Measurements from ENCODE around the gene XXYLT1. TPM values are rescaled to one million over a fixed set of nuclear protein-coding genes. Genes with fewer than 3 reads are reported as not detected.

Gene XXYLT1
- total RNA-seq, 1 donor from 2014 or later, result 16.4 TPM

GRCh38 chr3:195257454-195258448 is 13.2 kb downstream of the XXYLT1 start:
- Histone ChIP-seq H3K4me2 (no peak overlapping the region), H3K9me3 (ENCODE audit: low read depth) (no peaks in the 10 kb centered on the region), H3F3A (ENCODE audit: low read depth) (peaks cover 34% of the 10 kb centered on the region), H2AFZ (replicated peaks) (no peak overlapping the region), H3K4me1 (peaks cover 28% of the 10 kb centered on the region), H3K79me2 (ENCODE audit: low read depth) (peaks cover 76% of the 10 kb centered on the region), H3K9ac (no peak overlapping the region), H3K4me3 (no peak overlapping the region), H3K36me3 (no peaks in the 10 kb centered on the region), H3K27ac (no peak overlapping the region), H3K27me3 (no peaks in the 10 kb centered on the region), H4K20me1 (ENCODE audit: low read depth) (peaks cover 71% of the 10 kb centered on the region)
- H3K27me3 Mint-ChIP-seq (ENCODE audit: insufficient read depth, low read depth), result peaks cover 6% of the 10 kb centered on the region
- H3K4me3 Mint-ChIP-seq, result peak overlapping the region; percentile 69
- TF ChIP-seq EZH2 (IDR thresholded peaks at IDR 0.05) (no peak), EZH2phosphoT487 (IDR thresholded peaks at IDR 0.05) (no peak), CTCF (IDR thresholded peaks at IDR 0.05) (no peak)
- peaks cover 41% of the 10 kb centered on the region for H3K4me1 Mint-ChIP-seq
- DNase-seq (ENCODE audit: low spot score), result no peak
- peaks cover 3% of the 10 kb centered on the region for H3K36me3 Mint-ChIP-seq
- H3K9me3 Mint-ChIP-seq, result no peaks in the 10 kb centered on the region
- H3K27ac Mint-ChIP-seq, result no peak overlapping the region

- no peak for DNase-seq (ENCODE audit: low spot score)
- H3K36me3 Mint-ChIP-seq, result no peaks in the 10 kb centered on the region
- no peak overlapping the region for H3K4me2 ChIP-seq
- H3K4me3 ChIP-seq, result no peak overlapping the region
- H3K9me3 ChIP-seq (ENCODE audit: low read depth), result no peaks in the 10 kb centered on the region
- peaks cover 6% of the 10 kb centered on the region for H3K27me3 Mint-ChIP-seq (ENCODE audit: insufficient read depth, low read depth)
- peaks cover 34% of the 10 kb centered on the region for H3F3A ChIP-seq (ENCODE audit: low read depth)
- H3K9me3 Mint-ChIP-seq, result no peaks in the 10 kb centered on the region
- no peak overlapping the region for H3K27ac ChIP-seq
- no peak overlapping the region for H3K9ac ChIP-seq
- H3K4me1 ChIP-seq, result peaks cover 37% of the 10 kb centered on the region
- H2AFZ ChIP-seq (replicated peaks), result no peak overlapping the region
- peaks cover 78% of the 10 kb centered on the region for H3K79me2 ChIP-seq (ENCODE audit: low read depth)
- TF ChIP-seq EZH2 (IDR thresholded peaks at IDR 0.05), result no peak
- TF ChIP-seq EZH2phosphoT487 (IDR thresholded peaks at IDR 0.05), result no peak
- H3K36me3 ChIP-seq, result no peaks in the 10 kb centered on the region
- H3K27ac Mint-ChIP-seq, result no peak overlapping the region
- H3K4me1 Mint-ChIP-seq, result peaks cover 50% of the 10 kb centered on the region
- peaks cover 62% of the 10 kb centered on the region for H4K20me1 ChIP-seq (ENCODE audit: low read depth)
- H3K4me3 Mint-ChIP-seq, result no peak overlapping the region
- H3K27me3 ChIP-seq, result no peaks in the 10 kb centered on the region
Measured at GRCh38 chr3:195256639-195257453, 14.1 kb downstream of the XXYLT1 start.

- Histone ChIP-seq H3K4me1 (peaks cover 46% of the 10 kb centered on the region), H3K27me3 (no peaks in the 10 kb centered on the region), H3K27ac (no peak overlapping the region), H4K20me1 (ENCODE audit: low read depth) (peaks cover 52% of the 10 kb centered on the region), H3K9ac (no peak overlapping the region), H3K4me3 (no peak overlapping the region), H3K4me2 (no peak overlapping the region), H3K9me3 (ENCODE audit: low read depth) (no peaks in the 10 kb centered on the region), H3K79me2 (ENCODE audit: low read depth) (peaks cover 82% of the 10 kb centered on the region), H2AFZ (replicated peaks) (no peak overlapping the region), H3K36me3 (no peaks in the 10 kb centered on the region), H3F3A (ENCODE audit: low read depth) (peaks cover 24% of the 10 kb centered on the region)
- peaks cover 6% of the 10 kb centered on the region for H3K27me3 Mint-ChIP-seq (ENCODE audit: insufficient read depth, low read depth)
- no peak for DNase-seq (ENCODE audit: low spot score)
- H3K4me3 Mint-ChIP-seq, result no peak overlapping the region
- H3K36me3 Mint-ChIP-seq, result no peaks in the 10 kb centered on the region
- peaks cover 58% of the 10 kb centered on the region for H3K4me1 Mint-ChIP-seq
- TF ChIP-seq EZH2phosphoT487 (IDR thresholded peaks at IDR 0.05), result no peak
- no peak for TF ChIP-seq CTCF (IDR thresholded peaks at IDR 0.05)
- TF ChIP-seq EZH2 (IDR thresholded peaks at IDR 0.05), result no peak
- no peaks in the 10 kb centered on the region for H3K9me3 Mint-ChIP-seq
- H3K27ac Mint-ChIP-seq, result no peak overlapping the region
Measured at GRCh38 chr3:195255571-195256501, 15.1 kb downstream of the XXYLT1 start.
